Measurements from ENCODE around the gene MOGAT3.

DNA sequence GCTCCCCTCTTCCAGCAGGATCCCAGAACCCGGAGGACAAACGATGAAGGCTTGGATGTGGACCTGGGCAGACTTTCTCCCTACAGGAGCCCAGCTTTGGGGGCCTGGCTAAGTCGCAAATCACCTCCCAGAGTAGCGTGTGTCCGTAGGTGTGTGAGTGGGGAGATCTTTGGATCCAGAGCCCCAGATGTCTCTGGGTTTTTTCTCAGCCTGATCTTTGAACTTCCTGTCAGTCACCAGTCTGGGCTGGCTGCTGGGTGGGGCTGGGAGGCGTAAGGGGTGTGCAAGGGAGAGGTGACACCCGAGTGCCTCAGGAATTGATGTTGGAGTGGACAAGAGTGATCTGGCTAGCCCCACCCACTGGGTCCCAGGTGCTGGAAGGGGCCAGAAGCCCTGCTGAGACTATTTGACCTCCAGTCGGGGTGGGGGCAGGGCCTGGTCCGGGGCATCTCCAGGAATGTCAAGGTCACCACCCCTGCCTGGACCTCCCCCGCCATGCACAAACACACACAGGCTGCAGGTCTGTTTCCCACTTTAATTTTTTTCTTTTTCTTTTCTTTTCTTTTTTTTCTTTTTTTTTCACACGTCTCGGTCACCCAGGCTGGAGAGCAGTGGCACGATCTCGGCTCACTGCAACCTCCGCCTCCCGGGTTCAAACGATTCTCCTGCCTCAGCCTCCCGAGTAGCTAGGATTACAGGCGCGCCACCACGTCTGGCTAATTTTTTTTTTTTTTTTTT is at the start of gene MOGAT3:
- TF ChIP-seq EZH2 (IDR thresholded peaks at IDR 0.05; ENCODE audit: low read length) = no peak
- TF ChIP-seq, protein P1, sequence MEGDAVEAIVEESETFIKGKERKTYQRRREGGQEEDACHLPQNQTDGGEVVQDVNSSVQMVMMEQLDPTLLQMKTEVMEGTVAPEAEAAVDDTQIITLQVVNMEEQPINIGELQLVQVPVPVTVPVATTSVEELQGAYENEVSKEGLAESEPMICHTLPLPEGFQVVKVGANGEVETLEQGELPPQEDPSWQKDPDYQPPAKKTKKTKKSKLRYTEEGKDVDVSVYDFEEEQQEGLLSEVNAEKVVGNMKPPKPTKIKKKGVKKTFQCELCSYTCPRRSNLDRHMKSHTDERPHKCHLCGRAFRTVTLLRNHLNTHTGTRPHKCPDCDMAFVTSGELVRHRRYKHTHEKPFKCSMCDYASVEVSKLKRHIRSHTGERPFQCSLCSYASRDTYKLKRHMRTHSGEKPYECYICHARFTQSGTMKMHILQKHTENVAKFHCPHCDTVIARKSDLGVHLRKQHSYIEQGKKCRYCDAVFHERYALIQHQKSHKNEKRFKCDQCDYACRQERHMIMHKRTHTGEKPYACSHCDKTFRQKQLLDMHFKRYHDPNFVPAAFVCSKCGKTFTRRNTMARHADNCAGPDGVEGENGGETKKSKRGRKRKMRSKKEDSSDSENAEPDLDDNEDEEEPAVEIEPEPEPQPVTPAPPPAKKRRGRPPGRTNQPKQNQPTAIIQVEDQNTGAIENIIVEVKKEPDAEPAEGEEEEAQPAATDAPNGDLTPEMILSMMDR (optimal IDR thresholded peaks at IDR 0.05 in 1 of 3, IDR thresholded peaks at IDR 0.05 in 1 of 3, conservative IDR thresholded peaks at IDR 0.05 in 1 of 3; ENCODE audit: extremely low read depth in 1 of 3, insufficient read depth in 2 of 3, low read length in 3 of 3) = no peak

Data from keratinocyte (primary cell).